Adrenal gland (tissue), 12 donors: ENCODE measurements around the gene SENP8. TPM values are rescaled to one million over a fixed set of nuclear protein-coding genes. Genes with fewer than 3 reads are reported as not detected.

Source experiments
- DNase-seq, 7 donors: peaks; one replicate each; pipeline ENCODE4 v3.0.0-alpha.2; 2019 to 2020
- H3K27ac ChIP-seq, 5 donors: fragments of 200-600 bp; sonication (generic) in 4 of 5; 1 replicate in 3 of 5; 2 replicates in 2 of 5; pipeline versions ENCODE4 v1.5.1 to v1.8.0; 2016 to 2020; ENCODE audit warnings: mild to moderate bottlenecking in 1 of 5
- H3K27me3 ChIP-seq: fragments of 200-600 bp; 2 replicates; pipeline ENCODE4 v1.8.0; 2021
- H3K36me3 ChIP-seq, 2 donors: fragments of 200-600 bp; replicated peaks in 1 of 2; 1 replicate in 1 of 2; 2 replicates in 1 of 2; pipeline versions ENCODE4 v1.5.1 to v1.8.0; 2018 to 2022
- H3K4me1 ChIP-seq, 2 donors: fragments of 200-600 bp; replicated peaks in 1 of 2; 1 replicate in 1 of 2; 2 replicates in 1 of 2; pipeline versions ENCODE4 v1.5.1 to v1.8.0; 2018 to 2021
- H3K4me3 ChIP-seq, 4 donors: fragments of 200-600 bp; sonication (generic) in 3 of 4; one replicate each; pipeline ENCODE4 v1.5.1; 2016 to 2018
- H3K9me3 ChIP-seq, 3 donors: fragments of 200-600 bp; sonication (generic) in 1 of 3; replicated peaks in 1 of 3; 1 replicate in 2 of 3; 2 replicates in 1 of 3; pipeline versions ENCODE4 v1.5.1 to v1.8.0; 2016 to 2021
- CTCF ChIP-seq, 6 experiments: fragments of 450-650 bp in 4 of 6; fragments of 200-600 bp in 2 of 6; sonication (generic) in 1 of 6; IDR thresholded peaks; 1 replicate in 5 of 6; 2 replicates in 1 of 6; pipeline versions ENCODE4 v1.5.1 to v1.8.0; 2016 to 2021; ENCODE audit warnings: antibody characterized with exemption in 6 of 6, mild to moderate bottlenecking in 2 of 6, moderate library complexity in 1 of 6
- POLR2A ChIP-seq, 2 donors: fragments of 450-650 bp; IDR thresholded peaks; one replicate each; pipeline ENCODE4 v1.6.1; 2017; ENCODE audit warnings: antibody characterized with exemption in 2 of 2, mild to moderate bottlenecking in 2 of 2, moderate library complexity in 1 of 2
- WGBS, 4 donors: extraction: QIAGEN DNeasy Blood & Tissue Kit in 2 of 4; methylation state at CpG; one replicate each; pipeline versions ENCODE4 v1.1.5 to v1.1.7; 2013 to 2017; 5-methylcytosine and 5-hydroxymethylcytosine counted together
- intact Hi-C, 2 donors: fragments of 100-400 bp; cut with DNase I; formaldehyde crosslinking; loops; one replicate each; pipeline versions ENCODE4 v1.14.1 to v1.15.0; 2022 to 2023
- polyA plus RNA-seq, 3 donors: library from polyadenylated mRNA; stranded (reverse); fragments of 200-250 nt in 2 of 3; fragments of 350-450 nt in 1 of 3; fragmentation: Illumina TruSeq in 1 of 3; extraction: RNeasy Lipid Tissue Mini Kit (QIAGEN cat#74804) in 1 of 3; gene quantifications; one replicate each; pipeline ENCODE4 v1.2.3, GENCODE V29; 2013 to 2014
- total RNA-seq, 9 donors: library from RNA; depleted of rRNA in 4 of 9; stranded (reverse); fragments of >200 nt in 4 of 9; fragments of 120-200 nt in 1 of 9; fragmentation: NEBNext Ultra II Directional in 1 of 9; extraction: Animal tissue kit (Norgen Biotek cat#: 25700) in 1 of 9; gene quantifications; one replicate each; pipeline versions ENCODE4 v1.1.0 to v1.2.4, GENCODE V29; 2013 to 2023
- donor health status: healthy with polysubstance abuse.
- donor health status: Bipolar disorder and iron deficiency.
- donor health status: DM: yes; HTN: yes; CAD: no.
- donor health status: DM: no; HTN: no; CAD: no.
- donor health status: DM: no; HTN: no; CAD: no.
- donor health status: DM: yes; HTN: yes; CAD: no.

Gene SENP8
- total and polyA plus RNA-seq, 12 donors = 0.94 to 6.0 (median 3.5) TPM

DNA sequence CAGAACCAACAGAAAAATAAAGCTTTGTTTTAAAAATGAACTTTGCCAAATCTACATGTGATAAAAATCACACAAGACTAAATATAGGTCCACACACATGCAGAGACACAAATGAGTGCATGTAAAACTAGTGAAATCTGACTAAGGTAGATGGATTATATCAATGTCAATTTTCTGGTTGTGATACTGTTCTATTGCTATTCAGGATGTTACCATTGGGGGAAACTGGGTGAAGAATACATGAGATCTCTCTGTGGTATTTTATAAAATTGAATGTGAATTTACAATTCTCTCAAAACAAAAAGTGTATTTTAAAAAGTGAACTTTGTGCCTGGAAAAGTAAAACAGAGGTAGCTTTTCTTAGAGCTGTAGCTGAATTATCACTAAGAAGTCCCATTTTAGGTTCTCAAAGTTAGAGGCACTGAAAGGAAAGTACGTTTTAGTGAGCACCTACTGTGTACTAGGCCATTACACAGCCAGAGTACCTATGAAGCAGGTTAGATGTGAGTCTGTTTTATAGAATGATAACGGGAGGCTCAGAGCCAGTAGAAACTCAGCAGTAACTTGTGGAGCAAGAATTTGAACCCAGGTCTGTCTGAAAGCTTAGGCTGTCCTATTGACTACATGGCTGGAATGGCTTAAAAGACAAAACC lies 71.2 kb downstream of the SENP8 start:
- no peak for DNase-seq
- 68 to 84% (median 80%) methylated on average over 2 of the region's 2 CpGs for WGBS, 4 donors
- peaks cover 0 to under 1% of the 10 kb centered on the region in 2 donors for H3K4me1 ChIP-seq
- no peak overlapping the region for H3K4me3 ChIP-seq
- intact Hi-C loops = no loop called here
- H3K9me3 ChIP-seq = no peaks in the 10 kb centered on the region
- H3K27me3 ChIP-seq = peaks cover 2% of the 10 kb centered on the region
- H3K27ac ChIP-seq = no peak overlapping the region
- no peaks in the 10 kb centered on the region for H3K36me3 ChIP-seq
- TF ChIP-seq POLR2A (IDR thresholded peaks at IDR 0.05) (no peak), CTCF (IDR thresholded peaks at IDR 0.05) (no peak)

- intact Hi-C loops = no loop called here
- no peaks in the 10 kb centered on the region for H3K9me3 ChIP-seq
- no peaks in the 10 kb centered on the region for H3K27me3 ChIP-seq
- no peaks in the 10 kb centered on the region for H3K4me1 ChIP-seq
- WGBS, 4 donors = 82 to 89% (median 85%) methylated on average over 3 of the region's 3 CpGs
- H3K4me3 ChIP-seq = no peak overlapping the region
- TF ChIP-seq CTCF (IDR thresholded peaks at IDR 0.05) = no peak
- TF ChIP-seq POLR2A (IDR thresholded peaks at IDR 0.05) = no peak
- no peak overlapping the region for H3K27ac ChIP-seq
- DNase-seq = no peak
- no peaks in the 10 kb centered on the region for H3K36me3 ChIP-seq
Measured at GRCh38 chr15:72192416-72192815, 74.2 kb downstream of the SENP8 start.

Other genes starting within 250 kb of the SENP8 start
- 10 to 100 TPM; 14.1 to 34.0 (median 24.8) TPM for gene MYO9A, start 253 bp upstream of the SENP8 start, total RNA-seq
- gene MYO9A, start 253 bp upstream of the SENP8 start, polyA plus RNA-seq = 1 to 10 TPM; 3.0 to 8.6 (median 3.2) TPM
- under 1 TPM in 5 of 9 donors, not detected in 4; 0.25 to 0.57 (median 0.41) TPM for gene GRAMD2A, start 79.4 kb downstream of the SENP8 start, total RNA-seq
- gene GRAMD2A, start 79.4 kb downstream of the SENP8 start, polyA plus RNA-seq = under 1 TPM; 0.07 to 0.64 (median 0.29) TPM
- 1,000 to 10,000 TPM in 6 of 9 donors, 100 to 1,000 TPM in 3; 396 to 1,257 (median 1,069) TPM for gene PKM, start 112.8 kb downstream of the SENP8 start, total RNA-seq
- gene PKM, start 112.8 kb downstream of the SENP8 start, polyA plus RNA-seq = 1,000 to 10,000 TPM in 1 of 3 donors, 100 to 1,000 TPM in 2; 520 to 1,308 (median 545) TPM
- 10 to 100 TPM; 37.4 to 86.6 (median 70.7) TPM for gene PARP6, start 154.2 kb downstream of the SENP8 start, total RNA-seq
- 100 to 1,000 TPM in 2 of 3 donors, 10 to 100 TPM in 1; 68.4 to 464 (median 239) TPM for gene PARP6, start 154.2 kb downstream of the SENP8 start, polyA plus RNA-seq
- 1 to 10 TPM; 1.2 to 4.1 (median 2.1) TPM for gene CELF6, start 201.8 kb downstream of the SENP8 start, total RNA-seq
- 10 to 100 TPM in 2 of 3 donors, 1 to 10 TPM in 1; 3.2 to 24.1 (median 12.1) TPM for gene CELF6, start 201.8 kb downstream of the SENP8 start, polyA plus RNA-seq